Naive B cell (primary cell): ENCODE data around the gene ACACA. TPM values are rescaled to one million over a fixed set of nuclear protein-coding genes. Genes with fewer than 3 reads are reported as not detected.

Experiments used
- ATAC-seq, 2 donors: fragments of 150-1000 bp; cut with Tn5 transposase; 2 replicates each; pipeline ENCODE4 v1.10.0; 2021; ENCODE audit warnings: low read depth in 2 of 2, mild to moderate bottlenecking in 2 of 2, moderate library complexity in 2 of 2
- DNase-seq: peaks from one replicate; pipeline ENCODE4 v3.0.0; 2022
- H3K27ac Mint-ChIP-seq, 6 donors: one replicate each; pipeline ENCODE4 v1.8.0; 2020 to 2022; ENCODE audit warnings: mild to moderate bottlenecking in 6 of 6, mixed read lengths in 6 of 6, moderate library complexity in 5 of 6, inconsistent platforms in 2 of 6
- H3K27me3 Mint-ChIP-seq, 3 donors: one replicate each; pipeline ENCODE4 v1.8.0; 2021 to 2022; ENCODE audit warnings: mixed read lengths in 3 of 3, mild to moderate bottlenecking in 1 of 3
- H3K36me3 Mint-ChIP-seq, 2 donors: one replicate each; pipeline ENCODE4 v1.8.0; 2020 to 2022; ENCODE audit warnings: mixed read lengths in 2 of 2, inconsistent platforms in 1 of 2, mild to moderate bottlenecking in 1 of 2
- H3K4me1 Mint-ChIP-seq, 3 donors: one replicate each; pipeline ENCODE4 v1.8.0; 2020 to 2022; ENCODE audit warnings: mixed read lengths in 3 of 3, inconsistent platforms in 1 of 3, mild to moderate bottlenecking in 1 of 3, moderate library complexity in 1 of 3
- H3K4me3 Mint-ChIP-seq, 8 donors: one replicate each; pipeline ENCODE4 v1.8.0; 2020 to 2022; ENCODE audit warnings: mild to moderate bottlenecking in 8 of 8, mixed read lengths in 8 of 8, moderate library complexity in 8 of 8, inconsistent platforms in 2 of 8
- H3K9me3 Mint-ChIP-seq, 7 donors: one replicate each; pipeline ENCODE4 v1.8.0; 2020 to 2022; ENCODE audit warnings: mixed read lengths in 7 of 7, mild to moderate bottlenecking in 5 of 7, inconsistent platforms in 2 of 7, moderate library complexity in 1 of 7
- polyA plus RNA-seq, 6 donors: library from polyadenylated mRNA; unstranded; fragments of 300-500 nt; fragmentation: Illumina TruSeq; gene quantifications; one replicate each; pipeline ENCODE4 v1.2.3, GENCODE V29; 2021; ENCODE audit warnings: low read depth in 6 of 6

The ACACA gene
- polyA plus RNA-seq, 6 donors from 2014 or later, result 4.7 to 12.7 (median 7.7) TPM

DNA sequence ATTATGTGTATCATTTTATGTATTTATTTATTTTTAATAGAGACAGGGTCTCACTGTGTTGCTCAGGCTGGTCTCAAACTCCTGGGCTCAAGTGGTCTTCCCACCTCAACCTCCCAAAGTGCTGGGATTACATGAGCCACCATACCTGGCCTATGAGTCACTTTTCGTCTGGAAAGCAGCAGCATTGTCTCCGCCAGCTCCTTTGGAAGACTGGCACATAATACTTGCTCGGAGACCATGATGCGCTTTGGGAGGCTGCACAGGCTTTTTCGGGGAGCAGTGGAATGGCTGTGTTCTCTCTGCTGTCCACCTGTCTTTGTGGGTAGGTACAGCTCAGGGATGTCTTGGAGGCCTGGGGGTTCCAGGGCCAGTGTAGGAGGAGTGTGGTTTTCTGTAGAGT, 355.7 kb downstream of the ACACA start:
- no peaks in the 10 kb centered on the region for H3K27me3 Mint-ChIP-seq
- no peak overlapping the region for H3K4me3 Mint-ChIP-seq
- H3K36me3 Mint-ChIP-seq, result peaks cover 8 to 11% of the 10 kb centered on the region in 2 donors
- H3K27ac Mint-ChIP-seq, result no peak overlapping the region
- no peaks in the 10 kb centered on the region for H3K9me3 Mint-ChIP-seq
- DNase-seq (no peak), ATAC-seq (no peak)
- peaks cover 6 to 9% (median 8%) of the 10 kb centered on the region in 3 donors for H3K4me1 Mint-ChIP-seq

DNA sequence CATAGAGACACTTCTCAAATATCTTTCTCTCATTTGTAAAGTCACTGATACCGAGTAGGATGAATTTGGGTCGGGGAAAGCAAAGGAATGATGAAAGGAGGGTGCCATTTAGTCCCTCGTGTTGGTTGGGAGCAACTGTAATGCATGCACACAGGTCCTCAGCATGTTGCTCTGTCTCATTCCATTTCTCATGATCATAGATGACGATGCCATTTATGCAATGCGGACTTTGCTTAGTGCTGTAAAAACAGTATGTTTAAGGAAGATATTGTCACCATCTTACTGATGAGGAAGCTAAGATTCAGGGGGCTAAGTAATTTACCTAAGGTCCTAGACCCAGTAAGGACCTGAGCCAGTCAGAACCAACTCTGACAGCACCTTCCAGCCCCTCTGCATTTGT, 357.8 kb downstream of the ACACA start:
- Mint-ChIP-seq H3K9me3 (no peaks in the 10 kb centered on the region), H3K27me3 (no peaks in the 10 kb centered on the region), H3K4me3 (no peak overlapping the region), H3K27ac (no peak overlapping the region), H3K4me1 (peaks cover 8 to 16% (median 9%) of the 10 kb centered on the region in 3 donors), H3K36me3 (no peaks in the 10 kb centered on the region)
- no peak for ATAC-seq
- no peak for DNase-seq

DNA sequence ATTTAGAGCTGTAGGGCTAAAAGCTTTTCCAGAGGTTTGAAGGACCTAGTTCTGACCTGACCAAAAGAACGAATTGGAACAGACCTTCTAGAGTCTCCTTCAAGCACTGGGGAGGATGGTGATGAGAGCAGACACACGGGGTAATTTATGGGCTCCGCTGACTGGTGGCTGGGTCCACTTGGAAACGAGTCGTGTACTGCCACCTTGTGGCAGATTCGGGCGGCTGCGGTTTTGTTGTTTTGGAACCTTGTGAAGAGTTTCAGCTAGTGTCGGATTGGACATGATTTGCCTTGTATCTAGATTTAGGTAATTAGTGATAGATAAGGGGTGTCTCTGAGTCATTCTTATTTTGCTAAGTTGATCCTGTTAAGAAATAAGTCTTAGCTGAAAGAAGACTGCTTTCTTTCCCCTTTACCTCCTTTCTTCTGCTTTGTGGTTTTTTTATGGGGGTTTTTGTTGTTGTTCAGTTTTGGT, 359.0 kb downstream of the ACACA start:
- Mint-ChIP-seq H3K36me3 (no peaks in the 10 kb centered on the region), H3K27me3 (no peaks in the 10 kb centered on the region), H3K4me3 (no peak overlapping the region), H3K27ac (peak overlapping the region in 2 of 6 donors; percentile 35 to 62), H3K9me3 (no peaks in the 10 kb centered on the region), H3K4me1 (peaks cover 8 to 16% (median 9%) of the 10 kb centered on the region in 3 donors)
- ATAC-seq, result peak; percentile 57 to 76
- peak; percentile 44 for DNase-seq

DNA sequence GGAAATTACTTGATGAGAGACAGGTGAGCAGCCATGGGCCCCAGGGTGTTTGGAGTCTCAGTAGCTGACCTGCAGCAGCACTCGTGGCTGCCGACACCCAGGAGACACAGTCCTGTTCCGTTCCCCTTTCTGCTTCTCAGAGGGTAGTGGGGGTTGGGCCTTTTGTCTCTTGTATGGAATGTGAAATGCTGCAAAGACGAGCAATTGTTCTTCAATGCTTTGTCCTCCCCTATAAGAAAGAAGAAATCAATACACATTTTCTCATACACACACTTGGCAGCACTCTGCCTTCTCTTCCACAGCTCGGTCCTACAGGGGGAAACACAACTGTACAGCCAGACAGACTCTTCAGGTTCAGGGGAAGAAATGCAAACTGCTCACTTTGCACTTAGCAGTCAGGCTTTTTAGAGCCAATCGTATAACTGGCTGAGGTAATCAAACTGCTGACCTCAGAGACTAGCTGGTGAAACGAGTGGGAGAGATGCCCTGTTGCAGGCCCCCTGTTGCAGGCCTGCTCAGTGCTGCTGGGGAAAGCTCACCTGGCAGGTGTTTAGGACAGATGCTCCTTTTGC, 361.2 kb downstream of the ACACA start:
- ATAC-seq, result no peak
- H3K4me3 Mint-ChIP-seq, result no peak overlapping the region
- peak overlapping the region in 3 of 6 donors; percentile 26 to 44 (median 29) for H3K27ac Mint-ChIP-seq
- DNase-seq, result no peak
- no peaks in the 10 kb centered on the region for H3K9me3 Mint-ChIP-seq
- H3K27me3 Mint-ChIP-seq, result no peaks in the 10 kb centered on the region
- H3K4me1 Mint-ChIP-seq, result peaks cover 8 to 16% (median 9%) of the 10 kb centered on the region in 3 donors
- no peaks in the 10 kb centered on the region for H3K36me3 Mint-ChIP-seq

DNA sequence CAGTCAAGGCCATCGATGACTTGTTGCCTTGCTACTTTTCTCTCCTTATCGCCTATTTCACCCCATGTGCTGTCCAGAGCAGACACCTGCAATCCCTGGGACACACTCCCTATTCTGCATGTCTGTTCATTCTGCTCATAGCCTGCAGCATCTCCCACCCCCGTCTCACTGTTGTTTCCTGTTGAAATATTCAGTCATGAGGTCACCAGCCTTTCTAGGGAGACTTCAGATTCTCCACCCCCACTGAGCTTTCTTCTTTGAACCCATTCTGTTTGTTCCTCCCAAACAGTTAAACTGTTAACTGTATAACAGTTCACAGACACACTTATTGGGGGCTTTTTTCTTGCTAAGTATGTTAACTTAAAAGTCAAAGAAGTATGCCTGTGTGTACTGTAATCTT, 363.4 kb downstream of the ACACA start:
- DNase-seq (no peak), ATAC-seq (no peak)
- H3K4me3 Mint-ChIP-seq, result no peak overlapping the region
- H3K36me3 Mint-ChIP-seq, result no peaks in the 10 kb centered on the region
- peaks cover 8 to 16% (median 9%) of the 10 kb centered on the region in 3 donors for H3K4me1 Mint-ChIP-seq
- H3K27me3 Mint-ChIP-seq, result no peaks in the 10 kb centered on the region
- H3K9me3 Mint-ChIP-seq, result no peaks in the 10 kb centered on the region
- peak overlapping the region in 1 of 6 donors; percentile 33 for H3K27ac Mint-ChIP-seq

DNA sequence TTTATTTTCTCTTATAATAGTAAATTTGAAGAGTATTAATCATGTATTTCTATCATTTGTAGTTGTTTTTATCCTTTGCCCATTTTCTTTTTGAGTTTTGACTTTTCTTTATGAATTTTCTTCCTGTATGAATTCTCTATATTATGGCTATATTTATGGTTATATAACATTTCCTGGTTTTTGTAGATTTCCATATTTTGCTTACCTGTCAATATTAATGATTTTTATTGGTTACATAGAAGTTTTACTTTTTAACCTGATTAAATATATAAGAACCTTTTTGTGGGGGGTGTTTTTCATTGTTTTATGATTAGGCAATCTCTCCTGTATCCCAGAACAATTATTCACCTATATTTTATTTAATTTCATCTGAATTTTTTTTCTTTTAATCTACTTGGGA, 364.7 kb downstream of the ACACA start:
- ATAC-seq, result no peak
- Mint-ChIP-seq H3K4me3 (no peak overlapping the region), H3K27me3 (no peaks in the 10 kb centered on the region), H3K4me1 (peaks cover 0 to 7% (median 3%) of the 10 kb centered on the region in 3 donors), H3K36me3 (peaks cover 0 to 5% of the 10 kb centered on the region in 2 donors), H3K27ac (no peak overlapping the region), H3K9me3 (no peaks in the 10 kb centered on the region)
- no peak for DNase-seq

DNA sequence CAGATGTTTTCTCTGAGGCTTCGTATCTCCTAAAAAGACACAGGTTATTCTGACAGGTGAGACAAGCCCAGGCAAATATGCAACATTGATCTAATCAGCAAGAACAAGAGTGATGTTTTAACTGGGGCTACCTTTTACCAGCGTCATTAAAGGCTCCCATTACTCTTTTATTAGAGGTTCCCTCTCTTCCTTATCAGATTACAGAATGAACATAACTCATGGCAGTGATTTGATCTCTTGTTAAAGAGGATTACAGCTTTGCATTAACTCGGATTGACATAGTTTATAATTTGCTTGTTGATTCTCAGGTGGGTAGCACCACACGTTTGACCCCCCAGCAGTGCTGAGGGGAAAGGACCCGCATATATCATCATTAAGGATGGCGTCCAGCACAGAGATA, 367.4 kb downstream of the ACACA start:
- H3K9me3 Mint-ChIP-seq, result no peaks in the 10 kb centered on the region
- H3K27me3 Mint-ChIP-seq, result no peaks in the 10 kb centered on the region
- no peak overlapping the region for H3K4me3 Mint-ChIP-seq
- DNase-seq (no peak), ATAC-seq (no peak)
- peak overlapping the region in 1 of 6 donors; percentile 8 for H3K27ac Mint-ChIP-seq
- peaks cover 0 to 8% of the 10 kb centered on the region in 2 donors for H3K36me3 Mint-ChIP-seq
- H3K4me1 Mint-ChIP-seq, result no peaks in the 10 kb centered on the region

DNA sequence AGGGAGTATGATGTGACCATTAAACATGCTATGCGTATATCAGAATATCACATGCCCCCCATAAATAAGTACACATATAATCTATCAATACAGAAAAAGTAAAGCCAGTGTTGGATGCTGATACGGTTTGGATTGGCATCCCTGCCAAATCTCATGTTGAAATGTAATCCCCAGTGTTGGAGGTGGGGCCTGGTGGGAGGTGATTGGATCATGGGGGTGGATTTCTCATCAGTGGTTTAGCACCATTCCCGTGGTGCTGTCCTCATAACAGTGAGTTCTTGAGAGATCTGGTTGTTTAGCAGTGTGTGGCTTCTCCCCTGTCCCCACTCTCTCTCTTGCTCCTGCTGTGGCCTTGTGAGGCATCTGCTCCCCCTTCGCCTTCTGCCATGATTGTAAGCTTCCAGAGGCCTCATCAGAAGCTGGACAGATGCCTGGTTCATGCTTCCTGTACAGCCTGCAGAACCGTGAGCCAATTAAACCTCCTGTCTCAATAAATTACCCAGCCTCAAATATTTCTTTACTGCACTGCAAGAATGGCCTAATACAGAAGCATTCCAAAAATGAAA, 369.0 kb downstream of the ACACA start:
- H3K4me1 Mint-ChIP-seq, result no peaks in the 10 kb centered on the region
- no peak overlapping the region for H3K27ac Mint-ChIP-seq
- peaks cover 0 to 17% of the 10 kb centered on the region in 2 donors for H3K36me3 Mint-ChIP-seq
- no peak overlapping the region for H3K4me3 Mint-ChIP-seq
- H3K27me3 Mint-ChIP-seq, result no peaks in the 10 kb centered on the region
- DNase-seq, result no peak
- H3K9me3 Mint-ChIP-seq, result no peaks in the 10 kb centered on the region
- no peak for ATAC-seq

Other genes with a start within 250 kb of the ACACA start
- gene C17orf78, start 30.9 kb downstream of the ACACA start, polyA plus RNA-seq, result not detected
- gene TADA2A, start 50 bp upstream of the ACACA start, polyA plus RNA-seq, result 10 to 100 TPM in 2 of 6 donors, 1 to 10 TPM in 4; 4.3 to 16.3 (median 6.2) TPM
- 1 to 10 TPM; 3.4 to 8.0 (median 5.4) TPM for gene DUSP14, start 83.1 kb upstream of the ACACA start, polyA plus RNA-seq
- 10 to 100 TPM; 16.0 to 82.3 (median 58.0) TPM for gene SYNRG, start 202.6 kb upstream of the ACACA start, polyA plus RNA-seq
- 10 to 100 TPM in 4 of 6 donors, 1 to 10 TPM in 2; 5.5 to 16.9 (median 12.3) TPM for gene DDX52, start 236.6 kb upstream of the ACACA start, polyA plus RNA-seq